Omental fat pad (tissue), 4 donors: Measurements from ENCODE around the gene G3BP2. TPM values are rescaled to one million over a fixed set of nuclear protein-coding genes. Genes with fewer than 3 reads are reported as not detected.

Source experiments
- ATAC-seq: fragments of 150-250 bp; one replicate; pipeline ENCODE4 v1.9.1; 2016; ENCODE audit warnings: mild to moderate bottlenecking, moderate library complexity; ENCODE audit not compliant: low FRiP score
- DNase-seq: peaks from one replicate; pipeline ENCODE4 v3.0.0-alpha.2; 2019; ENCODE audit warnings: low spot score
- total RNA-seq, 4 donors: library from RNA; depleted of rRNA; stranded (reverse); fragments of >200 nt; gene quantifications; one replicate each; pipeline ENCODE4 v1.1.0, GENCODE V29; 2016
- TF ChIP-seq, protein P1 (sequence below), 3 donors: fragments of 450-650 bp; IDR thresholded peaks; one replicate each; pipeline ENCODE4 v1.5.1; 2016 to 2017; ENCODE audit warnings: antibody characterized with exemption in 3 of 3, mild to moderate bottlenecking in 3 of 3, moderate library complexity in 2 of 3

The G3BP2 gene
- total RNA-seq, 4 donors from 2014 or later = 57.7 to 90.9 (median 69.6) TPM

DNA sequence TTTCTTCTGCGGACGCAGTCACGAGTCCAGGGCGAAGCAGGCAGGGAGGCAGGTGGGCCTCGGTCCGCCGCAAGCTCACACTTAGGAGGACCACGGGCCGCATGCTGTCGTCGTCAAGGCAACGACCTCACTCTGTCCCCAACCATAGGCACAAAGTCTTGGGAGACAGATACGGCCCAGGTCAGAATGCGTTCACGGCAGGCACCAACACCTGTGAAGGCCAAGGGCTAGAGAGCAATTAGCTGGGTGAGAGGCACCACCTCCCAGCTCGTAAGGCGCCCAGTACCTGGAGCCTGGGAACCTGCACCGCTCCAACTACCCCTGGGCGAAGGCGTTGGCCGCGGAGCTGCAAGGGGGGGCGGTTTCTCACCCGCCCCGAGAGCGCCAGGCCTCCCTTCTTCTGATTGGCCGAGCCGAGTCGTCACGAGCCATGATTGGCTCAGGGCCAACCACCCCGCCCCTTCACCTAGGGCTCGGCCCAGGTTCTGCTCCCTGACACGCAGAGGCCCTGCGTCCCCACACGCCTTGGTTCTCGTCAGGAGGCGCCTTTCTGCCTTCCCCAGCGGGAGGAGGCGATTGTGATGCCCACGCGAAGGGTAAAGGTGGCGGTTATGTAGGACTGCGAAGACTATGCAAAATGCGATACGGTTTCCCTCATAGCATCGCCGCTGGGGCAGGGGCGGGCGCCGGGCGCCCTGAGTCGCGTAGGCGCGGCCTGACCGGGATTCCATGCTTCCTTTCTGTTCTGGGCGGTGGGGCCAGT is 42.9 kb downstream of the G3BP2 start, which contains the start of gene CDKL2:
Gene CDKL2 (minus strand): TSS at position 355 of the 763 bp plus-strand sequence. CDS start 4,540 bp downstream, outside the sequence.
- TF ChIP-seq, protein P1, sequence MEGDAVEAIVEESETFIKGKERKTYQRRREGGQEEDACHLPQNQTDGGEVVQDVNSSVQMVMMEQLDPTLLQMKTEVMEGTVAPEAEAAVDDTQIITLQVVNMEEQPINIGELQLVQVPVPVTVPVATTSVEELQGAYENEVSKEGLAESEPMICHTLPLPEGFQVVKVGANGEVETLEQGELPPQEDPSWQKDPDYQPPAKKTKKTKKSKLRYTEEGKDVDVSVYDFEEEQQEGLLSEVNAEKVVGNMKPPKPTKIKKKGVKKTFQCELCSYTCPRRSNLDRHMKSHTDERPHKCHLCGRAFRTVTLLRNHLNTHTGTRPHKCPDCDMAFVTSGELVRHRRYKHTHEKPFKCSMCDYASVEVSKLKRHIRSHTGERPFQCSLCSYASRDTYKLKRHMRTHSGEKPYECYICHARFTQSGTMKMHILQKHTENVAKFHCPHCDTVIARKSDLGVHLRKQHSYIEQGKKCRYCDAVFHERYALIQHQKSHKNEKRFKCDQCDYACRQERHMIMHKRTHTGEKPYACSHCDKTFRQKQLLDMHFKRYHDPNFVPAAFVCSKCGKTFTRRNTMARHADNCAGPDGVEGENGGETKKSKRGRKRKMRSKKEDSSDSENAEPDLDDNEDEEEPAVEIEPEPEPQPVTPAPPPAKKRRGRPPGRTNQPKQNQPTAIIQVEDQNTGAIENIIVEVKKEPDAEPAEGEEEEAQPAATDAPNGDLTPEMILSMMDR (IDR thresholded peaks at IDR 0.05) = no peak
- peak; percentile 70 for DNase-seq
- ATAC-seq = peak; percentile 98

DNA sequence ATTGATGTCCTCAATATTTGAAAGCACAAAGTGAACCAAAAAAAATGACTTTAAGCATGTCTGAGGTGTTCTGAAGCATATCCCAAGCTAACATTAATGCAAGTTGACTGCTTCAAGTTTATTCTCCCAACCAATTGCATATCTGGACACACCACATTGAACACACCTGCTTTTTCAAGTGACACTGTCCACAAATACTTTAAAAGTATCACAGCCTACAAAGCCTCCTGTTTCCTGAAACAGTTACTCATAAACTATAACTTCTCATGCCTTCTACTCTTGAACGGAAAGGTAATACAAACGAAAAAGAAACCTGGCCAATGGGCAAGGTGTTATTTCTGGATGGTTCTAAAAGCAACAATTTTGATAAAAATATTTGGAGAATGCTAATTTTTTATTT is 44.0 kb downstream of the G3BP2 start:
- ATAC-seq = no peak
- no peak for DNase-seq
- TF ChIP-seq, protein P1 (IDR thresholded peaks at IDR 0.05) = no peak

DNA sequence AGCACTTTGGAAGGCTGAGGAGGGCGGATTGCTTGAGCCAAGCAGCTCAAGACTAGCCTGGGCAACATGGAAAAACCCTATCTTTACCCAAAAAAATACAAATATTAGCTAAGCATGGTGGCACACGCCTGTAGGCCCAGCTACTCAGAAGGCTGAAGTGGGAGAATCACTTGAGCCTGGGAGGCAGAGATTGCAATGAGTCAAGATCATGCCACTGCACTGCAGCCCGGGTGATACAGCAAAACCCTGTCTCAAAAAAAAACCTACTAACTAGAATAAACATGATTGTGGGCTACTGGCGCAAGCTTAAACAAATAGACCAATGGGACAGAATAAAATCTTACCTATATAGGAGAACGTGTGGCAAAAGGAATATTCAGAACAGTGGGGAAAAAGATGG is 50.2 kb downstream of the G3BP2 start:
- no peak for ATAC-seq
- no peak for DNase-seq
- TF ChIP-seq, protein P1 (IDR thresholded peaks at IDR 0.05) = no peak

DNA sequence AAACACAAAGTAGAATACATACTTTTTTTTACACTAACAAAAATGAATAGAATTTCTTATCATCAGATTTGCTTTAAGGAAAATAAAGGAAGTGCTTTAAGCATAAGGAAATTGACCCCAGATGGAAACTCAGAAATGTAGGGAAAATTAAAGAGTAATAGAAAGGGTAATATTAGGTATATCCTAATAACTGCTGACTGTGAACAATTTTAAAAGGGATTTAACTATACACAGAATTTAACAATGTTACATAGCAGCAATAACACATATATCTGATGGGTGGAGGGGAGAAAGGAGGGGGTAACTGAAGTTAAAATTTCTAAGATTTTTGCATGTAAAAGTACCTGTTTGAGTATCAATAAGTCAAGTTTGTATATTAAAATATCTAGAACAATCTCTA is 51.5 kb downstream of the G3BP2 start:
- TF ChIP-seq, protein P1 (IDR thresholded peaks at IDR 0.05) = no peak
- no peak for ATAC-seq
- DNase-seq = no peak

DNA sequence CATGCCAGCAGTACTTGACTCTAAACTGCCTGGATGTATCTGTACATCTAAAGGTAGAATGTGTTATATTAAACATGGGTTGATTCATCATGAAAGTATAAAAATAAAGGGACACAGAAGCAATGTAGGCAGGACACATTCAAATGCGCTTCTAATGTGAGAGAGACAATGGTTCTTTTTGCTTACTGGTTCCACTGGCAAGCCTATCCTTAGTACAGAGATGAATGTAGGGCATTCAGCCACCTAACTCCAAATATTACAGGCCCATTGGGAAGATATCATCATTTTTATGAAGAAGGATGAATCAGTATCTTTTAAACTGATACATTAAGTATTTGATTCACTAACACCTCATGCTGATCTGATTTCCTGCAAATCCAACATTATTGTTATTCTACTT is 60.9 kb downstream of the G3BP2 start:
- ATAC-seq (no peak), DNase-seq (no peak)
- TF ChIP-seq, protein P1 (IDR thresholded peaks at IDR 0.05) = no peak

DNA sequence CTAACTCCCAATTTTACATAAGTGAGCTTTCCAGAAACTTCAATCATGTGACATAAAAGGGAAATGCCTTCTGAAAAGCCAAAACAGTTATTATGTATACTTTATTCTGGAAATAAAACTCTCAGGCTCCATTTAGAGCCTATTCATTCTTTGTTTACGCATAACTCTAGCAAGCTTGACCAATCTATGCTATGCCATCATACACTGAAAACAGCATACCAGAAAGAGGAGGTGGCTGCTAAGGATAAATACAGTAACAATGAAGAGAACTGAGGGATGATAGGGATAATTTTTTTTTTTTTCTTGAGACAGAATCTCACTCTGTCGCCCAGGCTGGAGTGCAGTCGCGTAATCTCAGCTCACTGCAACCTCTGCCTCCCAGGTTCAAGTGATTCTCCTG is 67.3 kb downstream of the G3BP2 start:
- ATAC-seq (no peak), DNase-seq (no peak)
- TF ChIP-seq, protein P1 (IDR thresholded peaks at IDR 0.05) = no peak

DNA sequence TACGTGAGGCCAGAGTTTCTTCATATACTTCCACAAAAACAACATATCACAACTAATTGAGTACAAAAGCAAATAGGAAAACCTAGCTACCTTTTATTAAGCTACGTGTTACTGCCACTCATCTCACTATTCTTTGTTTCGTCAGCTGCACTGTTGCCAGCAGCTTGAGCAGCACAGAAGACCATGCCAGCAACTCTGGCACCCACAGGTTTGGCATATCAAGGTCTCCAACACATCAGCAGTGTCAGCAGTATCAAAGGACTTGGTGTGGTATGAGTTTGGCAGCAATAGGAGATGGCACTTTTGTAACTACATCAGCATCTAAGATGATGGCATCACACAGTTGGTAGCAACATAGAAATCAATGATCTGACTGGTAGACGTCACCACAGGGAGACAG is 73.6 kb downstream of the G3BP2 start:
- no peak for DNase-seq
- TF ChIP-seq, protein P1 (IDR thresholded peaks at IDR 0.05) = no peak
- ATAC-seq = no peak
